ENCODE measurements around the gene MYO5B. TPM values are rescaled to one million over a fixed set of nuclear protein-coding genes. Genes with fewer than 3 reads are reported as not detected.

The MYO5B gene
- polyA plus RNA-seq, 1 donor from 2014 or later: 0.42 TPM

- no peaks in the 10 kb centered on the region for H3K79me2 ChIP-seq (replicated peaks; ENCODE audit: insufficient read depth, low read length)
- H3K4me2 ChIP-seq (ENCODE audit: low read length): no peak overlapping the region
- H3K9me2 ChIP-seq (ENCODE audit: insufficient read depth, low read length): no peaks in the 10 kb centered on the region
- no peaks in the 10 kb centered on the region for H3K27me3 ChIP-seq (ENCODE audit: insufficient read depth, low read depth, low read length)
- no peaks in the 10 kb centered on the region for H3F3A ChIP-seq (ENCODE audit: insufficient read depth, low read length, poor library complexity, severe bottlenecking)
- H3K27ac ChIP-seq (ENCODE audit: low read length): no peak overlapping the region
- no peaks in the 10 kb centered on the region for H4K20me1 ChIP-seq (ENCODE audit: insufficient read depth)
- no peaks in the 10 kb centered on the region for H3K9me3 ChIP-seq (ENCODE audit: low read length)
- TF ChIP-seq SMC3 (conservative IDR thresholded peaks at IDR 0.05; ENCODE audit: poor library complexity): no peak
- TF ChIP-seq CTCF (IDR thresholded peaks at IDR 0.05; ENCODE audit: poor library complexity, severe bottlenecking): no peak
- TF ChIP-seq RAD21 (conservative IDR thresholded peaks at IDR 0.05): no peak
- TF ChIP-seq EZH2 (IDR thresholded peaks at IDR 0.05; ENCODE audit: borderline replicate concordance, insufficient read depth, low read length, poor library complexity, severe bottlenecking): no peak
- no peak for TF ChIP-seq MXI1 (conservative IDR thresholded peaks at IDR 0.05; ENCODE audit: poor library complexity, severe bottlenecking)
- TF ChIP-seq REST (IDR thresholded peaks at IDR 0.05; ENCODE audit: borderline replicate concordance): no peak
- no peak for TF ChIP-seq POLR2AphosphoS5 (IDR thresholded peaks at IDR 0.05)
- no peak for TF ChIP-seq TAF1 (IDR thresholded peaks at IDR 0.05; ENCODE audit: low read depth)
- no peak for TF ChIP-seq EP300 (conservative IDR thresholded peaks at IDR 0.05; ENCODE audit: poor library complexity, severe bottlenecking)
- H2AFZ ChIP-seq (ENCODE audit: low read depth, low read length): no peak overlapping the region
- H3K36me3 ChIP-seq (ENCODE audit: insufficient read depth, low read length): no peaks in the 10 kb centered on the region
- H3K4me3 ChIP-seq (ENCODE audit: low read length): no peak overlapping the region
- no peak overlapping the region for H3K9ac ChIP-seq (ENCODE audit: low read length)
Observed at GRCh38 chr18:49997558-49997957, 197.4 kb downstream of the MYO5B start.

- no peak overlapping the region for H3K4me2 ChIP-seq (ENCODE audit: low read length)
- H3F3A ChIP-seq (ENCODE audit: insufficient read depth, low read length, poor library complexity, severe bottlenecking): no peaks in the 10 kb centered on the region
- H2AFZ ChIP-seq (ENCODE audit: low read depth, low read length): no peak overlapping the region
- H3K79me2 ChIP-seq (replicated peaks; ENCODE audit: insufficient read depth, low read length): no peaks in the 10 kb centered on the region
- no peaks in the 10 kb centered on the region for H3K9me3 ChIP-seq (ENCODE audit: low read length)
- H3K4me3 ChIP-seq (ENCODE audit: low read length): no peak overlapping the region
- no peaks in the 10 kb centered on the region for H3K27me3 ChIP-seq (ENCODE audit: insufficient read depth, low read depth, low read length)
- no peaks in the 10 kb centered on the region for H3K36me3 ChIP-seq (ENCODE audit: insufficient read depth, low read length)
- no peak overlapping the region for H3K27ac ChIP-seq (ENCODE audit: low read length)
- H3K9ac ChIP-seq (ENCODE audit: low read length): no peak overlapping the region
- TF ChIP-seq REST (IDR thresholded peaks at IDR 0.05; ENCODE audit: borderline replicate concordance) (no peak), RAD21 (conservative IDR thresholded peaks at IDR 0.05) (no peak), EP300 (conservative IDR thresholded peaks at IDR 0.05; ENCODE audit: poor library complexity, severe bottlenecking) (no peak), CTCF (IDR thresholded peaks at IDR 0.05; ENCODE audit: poor library complexity, severe bottlenecking) (no peak), POLR2AphosphoS5 (IDR thresholded peaks at IDR 0.05) (no peak), EZH2 (IDR thresholded peaks at IDR 0.05; ENCODE audit: borderline replicate concordance, insufficient read depth, low read length, poor library complexity, severe bottlenecking) (no peak), TAF1 (IDR thresholded peaks at IDR 0.05; ENCODE audit: low read depth) (no peak), SMC3 (conservative IDR thresholded peaks at IDR 0.05; ENCODE audit: poor library complexity) (no peak), MXI1 (conservative IDR thresholded peaks at IDR 0.05; ENCODE audit: poor library complexity, severe bottlenecking) (no peak)
- H3K9me2 ChIP-seq (ENCODE audit: insufficient read depth, low read length): no peaks in the 10 kb centered on the region
- no peaks in the 10 kb centered on the region for H4K20me1 ChIP-seq (ENCODE audit: insufficient read depth)
Observed at GRCh38 chr18:49994410-49994809, 200.5 kb downstream of the MYO5B start.
